Osteocyte (in vitro differentiated cells): ENCODE data around the gene DCAF15. TPM values are rescaled to one million over a fixed set of nuclear protein-coding genes. Genes with fewer than 3 reads are reported as not detected.

Experiments used
- DNase-seq: peaks from one replicate; pipeline ENCODE4 v3.0.0; 2021; ENCODE audit warnings: mixed read lengths; ENCODE audit not compliant: unreplicated experiment; ENCODE audit errors: extremely low spot score
- H3K27ac Mint-ChIP-seq: one replicate; pipeline ENCODE4 v1.8.0; 2021; ENCODE audit warnings: mild to moderate bottlenecking, mixed read lengths; ENCODE audit not compliant: unreplicated experiment
- H3K27me3 Mint-ChIP-seq: one replicate; pipeline ENCODE4 v1.8.0; 2021; ENCODE audit warnings: mixed read lengths; ENCODE audit not compliant: unreplicated experiment
- H3K36me3 Mint-ChIP-seq: one replicate; pipeline ENCODE4 v1.8.0; 2021; ENCODE audit warnings: mixed read lengths; ENCODE audit not compliant: unreplicated experiment
- H3K4me1 Mint-ChIP-seq: one replicate; pipeline ENCODE4 v1.8.0; 2021; ENCODE audit warnings: mixed read lengths; ENCODE audit not compliant: unreplicated experiment
- H3K4me3 Mint-ChIP-seq: one replicate; pipeline ENCODE4 v1.8.0; 2021; ENCODE audit warnings: mild to moderate bottlenecking, moderate library complexity, mixed read lengths; ENCODE audit not compliant: unreplicated experiment
- H3K9me3 Mint-ChIP-seq: one replicate; pipeline ENCODE4 v1.8.0; 2021; ENCODE audit warnings: mixed read lengths; ENCODE audit not compliant: unreplicated experiment
- total RNA-seq: library from RNA; stranded (reverse); gene quantifications from 2 replicates; pipeline ENCODE4 v1.2.1, GENCODE V29; 2021
- TF ChIP-seq, protein P1 (sequence below): fragments of 200-600 bp; sonication (generic); IDR thresholded peaks from 2 replicates; pipeline ENCODE4 v1.5.0; 2021; ENCODE audit warnings: antibody characterized with exemption, mild to moderate bottlenecking, moderate library complexity

DCAF15 gene
- total RNA-seq, 1 donor from 2014 or later: 29.3 TPM

DNA sequence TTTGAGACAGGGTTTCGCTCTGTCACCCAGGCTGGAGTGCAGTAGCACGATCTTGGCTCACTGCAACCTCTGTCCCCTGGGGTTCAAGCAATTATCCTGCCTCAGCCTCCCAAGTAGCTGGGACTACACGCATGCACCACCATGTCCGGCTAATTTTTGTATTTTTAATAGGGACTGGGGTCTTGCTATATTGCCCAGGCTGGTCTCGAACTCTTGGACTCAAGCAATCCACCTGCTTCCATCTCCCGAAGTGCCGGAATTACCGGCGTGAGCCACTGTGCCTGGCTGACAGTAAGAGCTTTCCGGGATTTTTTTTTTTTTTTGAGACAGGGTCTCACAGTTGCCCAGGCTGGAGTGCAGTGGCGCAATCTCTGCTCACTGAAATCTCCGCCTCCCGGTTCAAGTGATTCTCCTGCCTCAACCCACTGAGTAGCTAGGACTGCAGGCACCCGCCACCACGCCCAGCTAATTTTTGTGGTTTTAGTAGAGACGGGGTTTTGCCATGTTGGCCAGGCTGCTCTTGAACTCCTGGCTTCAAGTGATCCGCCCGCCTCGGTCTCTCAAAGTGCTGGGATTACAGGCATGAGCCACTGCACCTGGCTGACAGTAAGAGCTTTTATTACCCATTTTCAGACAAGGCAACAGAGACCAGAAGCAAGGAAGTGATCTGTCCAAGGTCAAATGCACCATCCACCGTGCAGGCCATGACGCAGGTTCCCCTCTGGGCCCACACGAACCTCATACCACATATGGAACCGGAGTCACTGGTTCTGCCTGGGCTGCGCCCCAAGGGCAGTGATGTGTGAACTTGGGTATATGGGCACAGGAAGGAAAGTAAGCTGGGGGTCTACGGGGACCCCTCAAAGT, 32.8 kb downstream of the DCAF15 start:
- TF ChIP-seq, protein P1, sequence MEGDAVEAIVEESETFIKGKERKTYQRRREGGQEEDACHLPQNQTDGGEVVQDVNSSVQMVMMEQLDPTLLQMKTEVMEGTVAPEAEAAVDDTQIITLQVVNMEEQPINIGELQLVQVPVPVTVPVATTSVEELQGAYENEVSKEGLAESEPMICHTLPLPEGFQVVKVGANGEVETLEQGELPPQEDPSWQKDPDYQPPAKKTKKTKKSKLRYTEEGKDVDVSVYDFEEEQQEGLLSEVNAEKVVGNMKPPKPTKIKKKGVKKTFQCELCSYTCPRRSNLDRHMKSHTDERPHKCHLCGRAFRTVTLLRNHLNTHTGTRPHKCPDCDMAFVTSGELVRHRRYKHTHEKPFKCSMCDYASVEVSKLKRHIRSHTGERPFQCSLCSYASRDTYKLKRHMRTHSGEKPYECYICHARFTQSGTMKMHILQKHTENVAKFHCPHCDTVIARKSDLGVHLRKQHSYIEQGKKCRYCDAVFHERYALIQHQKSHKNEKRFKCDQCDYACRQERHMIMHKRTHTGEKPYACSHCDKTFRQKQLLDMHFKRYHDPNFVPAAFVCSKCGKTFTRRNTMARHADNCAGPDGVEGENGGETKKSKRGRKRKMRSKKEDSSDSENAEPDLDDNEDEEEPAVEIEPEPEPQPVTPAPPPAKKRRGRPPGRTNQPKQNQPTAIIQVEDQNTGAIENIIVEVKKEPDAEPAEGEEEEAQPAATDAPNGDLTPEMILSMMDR: no peak
- Mint-ChIP-seq H3K4me1 (peaks cover 18% of the 10 kb centered on the region), H3K36me3 (peaks cover 11% of the 10 kb centered on the region), H3K27me3 (no peaks in the 10 kb centered on the region), H3K4me3 (no peak overlapping the region), H3K9me3 (no peaks in the 10 kb centered on the region), H3K27ac (peak overlapping the region; percentile 67)
- DNase-seq: no peak

DNA sequence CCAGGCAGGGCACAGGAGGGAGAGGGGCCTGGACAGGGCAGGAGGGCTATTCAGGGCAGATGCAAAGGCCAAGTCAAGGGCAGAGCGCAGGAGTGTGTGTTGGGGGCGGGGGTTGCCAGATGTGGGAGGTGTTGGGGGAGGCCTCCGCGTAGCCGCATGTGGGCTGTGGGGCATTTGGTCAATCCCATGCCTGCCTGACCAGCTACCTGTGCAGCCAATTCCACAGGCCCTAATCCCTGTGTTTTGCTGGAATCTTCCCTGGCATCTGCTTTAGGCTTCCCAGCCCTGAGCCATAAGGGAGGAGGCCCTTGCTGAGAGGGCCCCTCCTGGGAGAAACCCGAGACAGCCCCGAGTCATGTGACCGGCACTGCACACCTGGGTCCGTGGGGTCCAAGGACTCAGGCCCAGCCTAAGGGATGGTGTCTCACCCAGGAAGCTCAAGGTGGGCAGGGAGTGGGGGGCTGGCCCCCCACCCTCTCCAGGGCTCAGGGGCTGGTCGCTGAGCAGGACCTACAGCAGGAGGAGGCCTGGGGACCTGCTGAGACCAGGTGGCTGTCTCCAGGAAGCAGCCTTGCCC, 33.5 kb downstream of the DCAF15 start:
- Mint-ChIP-seq H3K27ac (peak overlapping the region; percentile 67), H3K4me3 (no peak overlapping the region), H3K36me3 (peaks cover 13% of the 10 kb centered on the region), H3K9me3 (no peaks in the 10 kb centered on the region), H3K27me3 (no peaks in the 10 kb centered on the region), H3K4me1 (peaks cover 18% of the 10 kb centered on the region)
- TF ChIP-seq, protein P1: no peak
- DNase-seq: no peak

DNA sequence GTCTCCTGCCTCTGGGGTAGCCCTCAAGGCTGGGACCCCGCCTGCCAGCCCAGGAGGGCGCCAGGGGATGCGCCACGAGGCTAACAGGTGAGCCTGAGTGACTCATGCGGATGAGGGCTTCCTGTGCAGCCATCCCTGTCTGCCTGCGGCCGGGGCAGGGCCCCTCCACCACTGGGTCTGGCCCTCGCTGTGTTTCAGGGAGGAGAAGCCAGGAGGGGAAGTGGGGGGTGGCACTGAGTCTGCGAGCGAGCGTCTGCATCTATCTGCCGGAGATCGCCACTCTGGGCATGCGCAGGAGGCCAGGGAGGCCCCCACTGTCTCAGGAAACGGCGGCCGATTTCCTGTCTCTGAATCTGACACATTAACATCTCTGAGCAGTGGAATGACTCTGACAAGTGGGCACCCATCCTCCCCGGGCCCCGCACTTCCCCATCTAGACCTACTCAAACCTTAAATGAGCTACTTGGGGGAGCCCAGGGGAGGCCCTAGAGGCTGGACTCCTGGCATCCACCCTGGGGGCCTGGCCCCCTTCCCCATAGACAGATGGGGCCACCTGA, 34.1 kb downstream of the DCAF15 start:
- peak; percentile 91 for DNase-seq
- H3K27me3 Mint-ChIP-seq: no peaks in the 10 kb centered on the region
- TF ChIP-seq, protein P1: no peak
- no peak overlapping the region for H3K4me3 Mint-ChIP-seq
- peaks cover 16% of the 10 kb centered on the region for H3K36me3 Mint-ChIP-seq
- H3K9me3 Mint-ChIP-seq: no peaks in the 10 kb centered on the region
- H3K27ac Mint-ChIP-seq: peak overlapping the region; percentile 80
- H3K4me1 Mint-ChIP-seq: peaks cover 18% of the 10 kb centered on the region

DNA sequence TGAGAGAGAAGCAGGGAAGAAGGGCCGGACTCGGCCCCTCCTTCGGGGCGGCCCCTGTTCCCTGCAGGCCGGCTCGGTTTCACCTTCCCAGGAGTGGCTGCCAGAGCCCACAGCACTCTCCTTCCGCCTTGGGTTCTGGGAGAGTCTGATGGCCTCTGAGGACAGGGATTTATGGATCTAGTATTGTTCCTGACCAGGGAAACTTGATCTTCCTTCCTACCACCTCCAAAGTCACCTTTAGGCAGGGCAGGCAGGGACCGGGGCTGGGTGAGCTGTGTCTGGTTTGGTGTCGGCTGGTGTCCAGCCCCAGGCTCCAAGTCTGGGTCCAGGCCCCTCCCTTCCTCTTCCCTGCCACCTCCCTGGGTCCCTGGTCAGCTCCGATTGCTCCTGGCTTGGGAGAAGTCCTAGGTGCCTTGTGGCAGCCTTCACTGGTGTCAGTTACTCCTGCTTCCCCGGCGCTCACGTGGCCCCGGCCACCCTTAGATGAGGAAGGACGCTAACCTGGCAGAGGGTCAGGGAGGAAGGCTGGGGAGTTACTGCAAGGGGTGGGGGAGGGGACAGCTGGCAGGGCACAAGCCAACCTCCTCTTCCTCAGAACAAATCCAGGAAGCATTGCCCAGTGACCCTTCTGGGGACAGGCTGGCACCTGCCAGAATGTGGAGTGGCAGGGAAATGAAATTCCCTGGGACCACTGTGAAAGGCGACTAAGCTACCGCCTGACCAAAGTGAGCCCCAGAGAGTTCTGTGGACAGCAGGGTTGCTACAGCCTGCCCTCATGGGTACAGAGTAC, 35.0 kb downstream of the DCAF15 start:
- H3K9me3 Mint-ChIP-seq: no peaks in the 10 kb centered on the region
- peaks cover 16% of the 10 kb centered on the region for H3K4me1 Mint-ChIP-seq
- TF ChIP-seq, protein P1: no peak
- peak overlapping the region; percentile 32 for H3K4me3 Mint-ChIP-seq
- DNase-seq: no peak
- peak overlapping the region; percentile 80 for H3K27ac Mint-ChIP-seq
- H3K36me3 Mint-ChIP-seq: peaks cover 18% of the 10 kb centered on the region
- H3K27me3 Mint-ChIP-seq: no peaks in the 10 kb centered on the region
